ENCODE measurements around the gene ZNF274. TPM values are rescaled to one million over a fixed set of nuclear protein-coding genes. Genes with fewer than 3 reads are reported as not detected.

ZNF274 gene
- total and polyA plus RNA-seq, 9 of the 15 experiments (the other 6 are each of a cell fraction or from before 2014, with no cell fraction given): 5.2 to 37.0 (median 28.1) TPM

GRCh38 chr19:58228585-58229254 lies 45.9 kb downstream of the ZNF274 start, which contains the start of gene ZNF544:
Gene ZNF544, plus strand, starts transcription at chr19:58228914. Its CDS starts 15,110 bp downstream, at chr19:58244024.
- Histone ChIP-seq H3K9me1 (ENCODE audit: control insufficient read depth, insufficient read depth, low read length) (no peaks in the 10 kb centered on the region), H4K20me1 (replicated peaks; ENCODE audit: control insufficient read depth, insufficient read depth, low read length) (no peaks in the 10 kb centered on the region), H3K4me3 (peak within 1 kb of the TSS; percentile 56), H3K79me2 (ENCODE audit: control insufficient read depth, insufficient read depth, low read length) (peaks cover 29% of the 10 kb centered on the region), H3K9me3 (replicated peaks; ENCODE audit: control insufficient read depth, insufficient read depth, low read depth, low read length) (peaks cover 12% of the 10 kb centered on the region), H3K36me3 (ENCODE audit: control insufficient read depth, insufficient read depth, low read length) (peaks cover 39% of the 10 kb centered on the region), H3K27ac (ENCODE audit: extremely low read depth, low read depth, low read length) (peak within 1 kb of the TSS; percentile 91), H3K9ac (ENCODE audit: insufficient read depth in 1 of 2, low read depth in 2 of 2, low read length in 2 of 2) (peak within 1 kb of the TSS; percentile 83 to 92), H3K27me3 (ENCODE audit: control insufficient read depth in 2 of 2, insufficient read depth in 2 of 2, low read length in 2 of 2) (no peaks in the 10 kb centered on the region; a peak in 1 of 5 replicates), H2AFZ (ENCODE audit: low read depth, low read length) (peak within 1 kb of the TSS; percentile 80), H3K4me2 (ENCODE audit: insufficient read depth, low read length) (peak within 1 kb of the TSS; percentile 81), H3K4me1 (replicated peaks in 1 of 2; ENCODE audit: control insufficient read depth in 2 of 2, insufficient read depth in 2 of 2, low read length in 2 of 2) (peaks cover 8 to 14% of the 10 kb centered on the region in 2 experiments; a peak in 4 of 5 replicates)
- in situ Hi-C loops (cut with MboI) (no loop called here), intact Hi-C loops (cut with micrococcal nuclease) (loop anchor here (5.0 to 10.0 kb wide), 2 partner anchors 99 to 176 kb away; partner anchors contain the start of genes ZNF584 and ZSCAN22)
- peak; percentile 96 for ATAC-seq
- no peak for FAIRE-seq
- peak; percentile 78 to 84 (median 80) for DNase-seq (ENCODE audit: extremely low read depth in 1 of 4, low spot score in 3 of 4)
- WGBS (ENCODE audit: insufficient coverage, low coverage, missing lambda C conversion rate): 13% methylated on average over 53 of the region's 62 CpGs
- BruUV-seq (replicated peaks): no TSS peak
- ChIA-PET POLR2A (interaction anchor here (0.6 to 1.9 kb wide), 10 partner anchors 8 to 1532 kb away, joined by 3 to 10 read pairs (median 4); partner anchors contain the start of gene ZNF497), CTCF (ENCODE audit: low intra/inter-chr PET ratio) (no interaction called here)
- TF ChIP-seq EP400 (IDR thresholded peaks at IDR 0.05) (peak; percentile 95), MTA3 (IDR thresholded peaks at IDR 0.05; ENCODE audit: borderline replicate concordance) (peak; percentile 79; the same call in 1 of the 2 replicates), CEBPG (CRISPR knock-in tag; IDR thresholded peaks at IDR 0.05) (no peak; the same call in 1 of the 2 replicates), CEBPG (tag; conservative IDR thresholded peaks at IDR 0.05 in 1 of 2, IDR thresholded peaks at IDR 0.05 in 1 of 2) (no peak), PREB (CRISPR knock-in tag; IDR thresholded peaks at IDR 0.05) (no peak; the same call in 1 of the 2 replicates), CBFB (CRISPR knock-in tag; IDR thresholded peaks at IDR 0.05) (no peak), ZEB2 (IDR thresholded peaks at IDR 0.05) (0 out of 2 replicates have a peak, but pooled peaks have one; percentile 41), ZBTB1 (CRISPR knock-in tag; IDR thresholded peaks at IDR 0.05; ENCODE audit: borderline replicate concordance, low read depth) (no peak), PPARD (CRISPR knock-in tag; IDR thresholded peaks at IDR 0.05) (no peak)
- TF ChIP-seq, protein P1, sequence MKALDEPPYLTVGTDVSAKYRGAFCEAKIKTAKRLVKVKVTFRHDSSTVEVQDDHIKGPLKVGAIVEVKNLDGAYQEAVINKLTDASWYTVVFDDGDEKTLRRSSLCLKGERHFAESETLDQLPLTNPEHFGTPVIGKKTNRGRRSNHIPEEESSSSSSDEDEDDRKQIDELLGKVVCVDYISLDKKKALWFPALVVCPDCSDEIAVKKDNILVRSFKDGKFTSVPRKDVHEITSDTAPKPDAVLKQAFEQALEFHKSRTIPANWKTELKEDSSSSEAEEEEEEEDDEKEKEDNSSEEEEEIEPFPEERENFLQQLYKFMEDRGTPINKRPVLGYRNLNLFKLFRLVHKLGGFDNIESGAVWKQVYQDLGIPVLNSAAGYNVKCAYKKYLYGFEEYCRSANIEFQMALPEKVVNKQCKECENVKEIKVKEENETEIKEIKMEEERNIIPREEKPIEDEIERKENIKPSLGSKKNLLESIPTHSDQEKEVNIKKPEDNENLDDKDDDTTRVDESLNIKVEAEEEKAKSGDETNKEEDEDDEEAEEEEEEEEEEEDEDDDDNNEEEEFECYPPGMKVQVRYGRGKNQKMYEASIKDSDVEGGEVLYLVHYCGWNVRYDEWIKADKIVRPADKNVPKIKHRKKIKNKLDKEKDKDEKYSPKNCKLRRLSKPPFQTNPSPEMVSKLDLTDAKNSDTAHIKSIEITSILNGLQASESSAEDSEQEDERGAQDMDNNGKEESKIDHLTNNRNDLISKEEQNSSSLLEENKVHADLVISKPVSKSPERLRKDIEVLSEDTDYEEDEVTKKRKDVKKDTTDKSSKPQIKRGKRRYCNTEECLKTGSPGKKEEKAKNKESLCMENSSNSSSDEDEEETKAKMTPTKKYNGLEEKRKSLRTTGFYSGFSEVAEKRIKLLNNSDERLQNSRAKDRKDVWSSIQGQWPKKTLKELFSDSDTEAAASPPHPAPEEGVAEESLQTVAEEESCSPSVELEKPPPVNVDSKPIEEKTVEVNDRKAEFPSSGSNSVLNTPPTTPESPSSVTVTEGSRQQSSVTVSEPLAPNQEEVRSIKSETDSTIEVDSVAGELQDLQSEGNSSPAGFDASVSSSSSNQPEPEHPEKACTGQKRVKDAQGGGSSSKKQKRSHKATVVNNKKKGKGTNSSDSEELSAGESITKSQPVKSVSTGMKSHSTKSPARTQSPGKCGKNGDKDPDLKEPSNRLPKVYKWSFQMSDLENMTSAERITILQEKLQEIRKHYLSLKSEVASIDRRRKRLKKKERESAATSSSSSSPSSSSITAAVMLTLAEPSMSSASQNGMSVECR (CRISPR knock-in tag; IDR thresholded peaks at IDR 0.05): peak; percentile 77
- TF ChIP-seq, protein P2, sequence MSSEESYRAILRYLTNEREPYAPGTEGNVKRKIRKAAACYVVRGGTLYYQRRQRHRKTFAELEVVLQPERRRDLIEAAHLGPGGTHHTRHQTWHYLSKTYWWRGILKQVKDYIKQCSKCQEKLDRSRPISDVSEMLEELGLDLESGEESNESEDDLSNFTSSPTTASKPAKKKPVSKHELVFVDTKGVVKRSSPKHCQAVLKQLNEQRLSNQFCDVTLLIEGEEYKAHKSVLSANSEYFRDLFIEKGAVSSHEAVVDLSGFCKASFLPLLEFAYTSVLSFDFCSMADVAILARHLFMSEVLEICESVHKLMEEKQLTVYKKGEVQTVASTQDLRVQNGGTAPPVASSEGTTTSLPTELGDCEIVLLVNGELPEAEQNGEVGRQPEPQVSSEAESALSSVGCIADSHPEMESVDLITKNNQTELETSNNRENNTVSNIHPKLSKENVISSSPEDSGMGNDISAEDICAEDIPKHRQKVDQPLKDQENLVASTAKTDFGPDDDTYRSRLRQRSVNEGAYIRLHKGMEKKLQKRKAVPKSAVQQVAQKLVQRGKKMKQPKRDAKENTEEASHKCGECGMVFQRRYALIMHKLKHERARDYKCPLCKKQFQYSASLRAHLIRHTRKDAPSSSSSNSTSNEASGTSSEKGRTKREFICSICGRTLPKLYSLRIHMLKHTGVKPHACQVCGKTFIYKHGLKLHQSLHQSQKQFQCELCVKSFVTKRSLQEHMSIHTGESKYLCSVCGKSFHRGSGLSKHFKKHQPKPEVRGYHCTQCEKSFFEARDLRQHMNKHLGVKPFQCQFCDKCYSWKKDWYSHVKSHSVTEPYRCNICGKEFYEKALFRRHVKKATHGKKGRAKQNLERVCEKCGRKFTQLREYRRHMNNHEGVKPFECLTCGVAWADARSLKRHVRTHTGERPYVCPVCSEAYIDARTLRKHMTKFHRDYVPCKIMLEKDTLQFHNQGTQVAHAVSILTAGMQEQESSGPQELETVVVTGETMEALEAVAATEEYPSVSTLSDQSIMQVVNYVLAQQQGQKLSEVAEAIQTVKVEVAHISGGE (CRISPR knock-in tag; IDR thresholded peaks at IDR 0.05): peak in 2 of 3 experiments; percentile 11 to 83; a peak in 2 of 6 replicates
